ENCODE results near the gene CCR7. TPM values are rescaled to one million over a fixed set of nuclear protein-coding genes. Genes with fewer than 3 reads are reported as not detected.
A peak's percentile ranks its signal among the peaks of the same experiment; 100 is the strongest.

The CCR7 gene
- total and polyA plus RNA-seq, 2 experiments from 2014 or later, result not detected

DNA sequence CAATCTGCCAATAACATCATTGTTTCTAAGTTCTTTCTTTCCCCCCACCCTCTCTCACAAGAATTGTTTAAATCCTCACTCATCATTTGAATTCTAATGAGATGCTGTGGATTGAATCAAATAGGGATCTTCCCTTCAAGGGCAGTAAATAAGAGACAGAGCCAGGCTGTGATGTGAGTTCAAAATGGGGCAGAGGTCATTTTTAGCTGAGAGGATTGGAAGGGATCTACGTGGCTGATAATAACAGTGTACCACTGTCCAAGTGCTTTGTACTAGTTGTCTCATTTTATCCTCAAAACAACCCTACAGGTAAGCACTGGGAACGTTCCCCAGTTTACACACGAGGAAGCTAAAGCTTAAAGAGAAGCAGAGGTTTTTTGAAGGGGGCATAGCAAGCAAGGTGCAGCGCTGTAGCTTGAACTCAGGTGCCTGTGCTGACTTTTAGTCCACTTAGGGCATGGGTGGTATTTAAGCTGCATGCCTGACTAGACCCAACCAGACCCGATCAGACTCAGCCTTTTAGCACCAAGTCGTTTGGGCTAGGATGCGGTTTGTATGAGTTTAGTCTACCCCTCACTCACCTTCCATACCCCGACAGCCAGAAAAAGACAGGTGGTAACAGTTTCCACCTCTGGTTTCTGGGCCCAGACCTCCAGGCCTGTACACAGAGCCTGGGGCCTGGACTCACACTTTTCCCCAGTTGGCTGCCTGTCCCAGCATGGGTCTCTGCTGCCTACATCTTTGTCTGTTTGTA lies 39.2 kb upstream of the CCR7 start:
- Histone ChIP-seq H3K36me3 (no peaks in the 10 kb centered on the region), H3K4me3 (no peak overlapping the region), H3K27ac (no peak overlapping the region), H3K27me3 (no peaks in the 10 kb centered on the region), H3K4me1 (ENCODE audit: low read depth) (peaks cover 4% of the 10 kb centered on the region), H3K9me3 (ENCODE audit: low read depth) (no peaks in the 10 kb centered on the region)
- no peak for DNase-seq (ENCODE audit: low read depth in 1 of 2, low spot score in 1 of 2)
- TF ChIP-seq, protein P1, sequence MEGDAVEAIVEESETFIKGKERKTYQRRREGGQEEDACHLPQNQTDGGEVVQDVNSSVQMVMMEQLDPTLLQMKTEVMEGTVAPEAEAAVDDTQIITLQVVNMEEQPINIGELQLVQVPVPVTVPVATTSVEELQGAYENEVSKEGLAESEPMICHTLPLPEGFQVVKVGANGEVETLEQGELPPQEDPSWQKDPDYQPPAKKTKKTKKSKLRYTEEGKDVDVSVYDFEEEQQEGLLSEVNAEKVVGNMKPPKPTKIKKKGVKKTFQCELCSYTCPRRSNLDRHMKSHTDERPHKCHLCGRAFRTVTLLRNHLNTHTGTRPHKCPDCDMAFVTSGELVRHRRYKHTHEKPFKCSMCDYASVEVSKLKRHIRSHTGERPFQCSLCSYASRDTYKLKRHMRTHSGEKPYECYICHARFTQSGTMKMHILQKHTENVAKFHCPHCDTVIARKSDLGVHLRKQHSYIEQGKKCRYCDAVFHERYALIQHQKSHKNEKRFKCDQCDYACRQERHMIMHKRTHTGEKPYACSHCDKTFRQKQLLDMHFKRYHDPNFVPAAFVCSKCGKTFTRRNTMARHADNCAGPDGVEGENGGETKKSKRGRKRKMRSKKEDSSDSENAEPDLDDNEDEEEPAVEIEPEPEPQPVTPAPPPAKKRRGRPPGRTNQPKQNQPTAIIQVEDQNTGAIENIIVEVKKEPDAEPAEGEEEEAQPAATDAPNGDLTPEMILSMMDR (IDR thresholded peaks at IDR 0.05; ENCODE audit: low read depth, low read length), result no peak

DNA sequence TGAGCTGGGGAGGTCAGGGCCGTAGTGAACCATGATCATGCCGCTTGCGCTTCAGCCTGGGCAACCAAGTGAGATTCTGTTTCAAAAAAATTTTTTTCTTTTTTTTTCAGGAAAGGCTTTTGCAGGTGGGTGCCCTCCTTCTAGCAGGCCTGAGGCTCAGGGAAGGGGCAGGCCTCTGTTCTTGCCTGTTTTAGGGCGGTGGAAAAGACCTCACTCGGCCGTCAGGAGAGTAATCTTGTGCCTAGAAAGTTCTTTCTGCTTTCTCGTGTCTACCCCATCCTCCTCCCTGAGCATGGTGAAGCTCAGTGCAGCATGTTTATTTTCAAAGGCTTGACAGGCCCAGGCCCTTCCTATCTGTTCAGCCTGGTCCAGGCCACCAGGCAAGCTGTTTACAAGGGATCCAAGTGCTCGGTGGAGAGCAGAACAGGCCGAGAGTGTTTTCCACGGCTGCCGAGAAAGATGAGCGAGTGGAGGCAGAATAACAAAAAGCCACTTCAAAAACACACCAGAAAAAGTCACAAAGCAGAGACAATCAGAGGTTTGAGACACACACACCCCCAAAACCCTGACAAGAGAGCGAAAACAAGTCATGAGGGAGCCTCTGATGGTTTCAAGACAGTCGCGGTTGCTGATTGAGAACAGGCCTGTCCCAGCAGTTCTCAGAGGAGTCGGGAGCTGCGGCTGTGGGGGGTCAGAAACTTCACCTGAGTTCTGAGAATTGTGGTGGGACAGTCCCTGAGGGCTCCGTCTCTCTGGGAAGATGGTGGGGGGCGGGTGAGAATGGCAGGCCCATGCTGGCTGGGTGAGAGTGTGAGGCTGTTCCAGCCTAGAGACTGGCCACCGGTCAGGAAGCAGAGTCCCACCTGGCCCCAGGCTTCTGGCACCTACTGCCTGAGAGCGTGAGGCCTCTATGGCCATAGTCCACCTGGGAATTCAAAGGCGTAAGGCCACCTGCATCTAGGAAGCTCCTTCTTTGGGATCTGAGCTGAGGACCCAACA lies 37.5 kb upstream of the CCR7 start:
- TF ChIP-seq, protein P1 (IDR thresholded peaks at IDR 0.05; ENCODE audit: low read depth, low read length), result no peak
- no peak overlapping the region for H3K4me3 ChIP-seq
- DNase-seq (ENCODE audit: low read depth in 1 of 2, low spot score in 1 of 2), result peak in 1 of 2 donors; percentile 51
- no peaks in the 10 kb centered on the region for H3K27me3 ChIP-seq
- H3K9me3 ChIP-seq (ENCODE audit: low read depth), result no peaks in the 10 kb centered on the region
- peak overlapping the region; percentile 85 for H3K27ac ChIP-seq
- H3K4me1 ChIP-seq (ENCODE audit: low read depth), result peaks cover 4% of the 10 kb centered on the region
- H3K36me3 ChIP-seq, result no peaks in the 10 kb centered on the region

DNA sequence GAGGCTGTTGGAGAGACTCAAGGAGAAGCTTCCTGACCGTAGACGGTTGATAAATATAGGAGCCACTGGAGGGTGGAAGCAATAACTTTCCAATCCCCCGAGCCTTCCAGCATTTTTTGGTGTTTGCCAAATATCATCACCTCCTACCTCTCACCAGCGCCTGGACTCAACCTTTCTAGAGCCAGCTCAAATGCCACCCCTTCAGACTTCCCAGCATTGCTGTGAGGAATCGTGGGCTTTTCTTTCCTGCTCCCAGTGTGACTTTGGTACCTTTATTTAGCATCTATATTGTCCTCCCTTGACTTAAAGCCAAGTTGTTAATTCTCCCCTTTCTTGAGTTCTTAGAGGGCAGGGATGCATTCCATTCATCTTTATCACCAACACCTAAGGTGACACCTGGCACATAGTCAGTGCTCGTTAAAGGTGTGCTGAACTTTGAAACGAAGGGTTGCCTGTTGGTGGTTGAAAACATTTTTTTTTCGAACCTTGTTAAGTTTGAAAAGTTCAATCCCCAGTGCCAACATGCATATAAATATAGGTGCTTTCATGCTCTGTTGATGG lies 35.3 kb upstream of the CCR7 start:
- Histone ChIP-seq H3K9me3 (ENCODE audit: low read depth) (no peaks in the 10 kb centered on the region), H3K27me3 (no peaks in the 10 kb centered on the region), H3K4me1 (ENCODE audit: low read depth) (peaks cover 4% of the 10 kb centered on the region), H3K27ac (no peak overlapping the region), H3K4me3 (no peak overlapping the region), H3K36me3 (no peaks in the 10 kb centered on the region)
- TF ChIP-seq, protein P1 (IDR thresholded peaks at IDR 0.05; ENCODE audit: low read depth, low read length), result no peak
- no peak for DNase-seq (ENCODE audit: low read depth in 1 of 2, low spot score in 1 of 2)

DNA sequence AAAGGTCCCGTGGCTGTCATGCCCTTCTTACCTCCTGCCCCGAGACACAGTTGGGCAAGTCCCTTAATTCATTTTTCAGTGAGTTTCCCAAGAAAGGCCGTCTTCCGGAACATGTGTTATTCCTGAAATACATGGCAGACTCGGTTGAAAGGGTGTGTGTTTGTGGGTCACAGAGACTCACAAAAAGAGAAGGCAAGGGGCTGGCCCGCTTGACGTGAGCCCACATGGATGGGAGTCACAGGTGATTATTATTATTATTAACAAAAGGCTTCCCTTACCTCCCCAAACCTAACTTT lies 34.1 kb upstream of the CCR7 start:
- H3K4me1 ChIP-seq (ENCODE audit: low read depth), result peaks cover 4% of the 10 kb centered on the region
- H3K27ac ChIP-seq, result no peak overlapping the region
- no peak for DNase-seq (ENCODE audit: low read depth in 1 of 2, low spot score in 1 of 2)
- TF ChIP-seq, protein P1 (IDR thresholded peaks at IDR 0.05; ENCODE audit: low read depth, low read length), result no peak
- no peaks in the 10 kb centered on the region for H3K27me3 ChIP-seq
- H3K4me3 ChIP-seq, result no peak overlapping the region
- H3K36me3 ChIP-seq, result no peaks in the 10 kb centered on the region
- no peaks in the 10 kb centered on the region for H3K9me3 ChIP-seq (ENCODE audit: low read depth)

DNA sequence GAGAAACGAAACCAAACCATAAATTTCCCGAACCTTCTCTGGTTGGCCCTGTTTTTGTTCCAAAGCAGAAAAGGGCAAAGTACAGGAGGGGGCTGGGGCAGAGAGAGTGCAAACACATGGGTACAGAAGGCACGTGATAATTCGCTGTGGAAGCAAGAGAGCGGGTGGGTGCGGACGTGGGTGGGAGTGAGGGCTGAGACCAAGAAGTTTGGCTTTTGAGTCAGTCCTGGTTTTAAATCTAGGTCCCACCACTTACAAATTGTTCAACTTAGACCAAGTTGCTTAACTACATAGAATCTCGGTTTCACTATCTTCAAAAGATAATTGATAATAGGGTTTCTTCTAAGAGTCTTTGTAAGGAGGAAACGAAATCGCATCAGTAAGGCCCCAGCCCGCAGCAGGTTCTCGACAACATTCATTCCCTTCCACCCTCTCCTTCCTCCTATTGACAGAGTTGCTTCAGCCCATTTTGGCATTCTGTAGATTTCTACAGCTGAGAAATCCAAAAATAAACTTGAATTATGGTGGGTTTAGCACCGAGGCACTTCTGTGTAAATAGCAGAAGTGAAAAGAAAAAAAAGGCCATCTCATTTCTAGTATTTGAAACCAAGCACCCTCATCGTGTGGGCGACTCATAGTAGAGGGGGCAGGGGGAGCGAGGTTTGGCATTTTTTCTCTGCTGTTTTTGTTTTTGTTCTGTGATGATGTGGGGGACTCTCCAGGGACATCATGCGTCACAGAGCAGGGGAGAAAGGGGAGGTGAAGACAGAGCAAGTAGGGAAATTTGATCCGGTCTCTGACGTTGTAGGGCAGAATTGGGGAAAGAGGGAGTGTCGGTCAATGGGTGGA lies 33.6 kb upstream of the CCR7 start:
- no peak overlapping the region for H3K27ac ChIP-seq
- TF ChIP-seq, protein P1 (IDR thresholded peaks at IDR 0.05; ENCODE audit: low read depth, low read length), result no peak
- DNase-seq (ENCODE audit: low read depth in 1 of 2, low spot score in 1 of 2), result peak in 1 of 2 donors; percentile 53
- no peaks in the 10 kb centered on the region for H3K27me3 ChIP-seq
- H3K36me3 ChIP-seq, result no peaks in the 10 kb centered on the region
- peaks cover 4% of the 10 kb centered on the region for H3K4me1 ChIP-seq (ENCODE audit: low read depth)
- H3K9me3 ChIP-seq (ENCODE audit: low read depth), result no peaks in the 10 kb centered on the region
- no peak overlapping the region for H3K4me3 ChIP-seq
